ENCODE measurements around the gene SERPING1. TPM values are rescaled to one million over a fixed set of nuclear protein-coding genes. Genes with fewer than 3 reads are reported as not detected.

The SERPING1 gene
- total and polyA plus RNA-seq, 2 of the 13 experiments (the other 11 are each of a cell fraction or from before 2014, with no cell fraction given), result 2.0 to 10.4 TPM

DNA sequence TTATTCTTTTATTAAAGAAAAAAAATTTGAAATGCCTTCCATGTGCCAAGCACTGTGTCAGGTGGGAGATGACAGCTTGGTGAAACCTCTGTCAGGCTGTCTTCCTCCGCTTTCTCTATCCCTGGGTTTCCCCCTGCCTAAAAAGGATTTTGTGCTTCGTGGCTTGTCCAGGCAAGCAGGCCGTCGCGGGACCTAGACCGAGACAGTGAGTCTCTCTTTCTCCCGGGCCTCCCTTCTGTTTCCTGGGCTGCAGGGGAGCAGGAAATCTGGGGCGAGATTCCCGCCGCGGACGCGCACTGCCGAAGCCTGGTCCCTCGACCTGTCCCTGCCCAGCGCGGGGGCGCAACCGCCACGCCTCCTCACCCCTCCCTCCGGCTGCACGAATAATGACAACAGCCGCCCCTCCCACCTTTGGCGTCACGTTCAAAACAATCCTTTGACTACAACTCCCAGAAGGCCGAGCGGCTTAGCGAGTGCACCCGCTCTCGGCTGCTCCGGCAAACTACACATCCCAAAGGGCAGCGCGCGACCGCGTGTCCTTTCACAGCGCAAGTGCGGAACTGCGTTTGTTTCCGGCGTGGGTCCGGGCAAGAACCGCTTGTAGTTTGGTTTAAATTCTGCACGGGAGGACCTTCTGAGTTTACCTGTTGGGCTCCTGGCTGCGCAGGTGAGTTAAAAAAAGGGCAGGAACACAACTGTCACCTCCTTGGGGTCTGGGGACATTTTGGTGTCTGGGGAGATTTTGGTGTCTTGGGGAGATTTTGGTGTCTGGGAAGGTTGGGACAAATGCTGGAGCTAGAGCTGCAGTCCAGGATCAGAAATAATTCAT lies 59.9 kb downstream of the SERPING1 start, which contains the start of gene CLP1 (continued):
- TF ChIP-seq ZNF570 (CRISPR knock-in tag; IDR thresholded peaks at IDR 0.05; ENCODE audit: borderline replicate concordance), result no peak
- TF ChIP-seq, protein P1, sequence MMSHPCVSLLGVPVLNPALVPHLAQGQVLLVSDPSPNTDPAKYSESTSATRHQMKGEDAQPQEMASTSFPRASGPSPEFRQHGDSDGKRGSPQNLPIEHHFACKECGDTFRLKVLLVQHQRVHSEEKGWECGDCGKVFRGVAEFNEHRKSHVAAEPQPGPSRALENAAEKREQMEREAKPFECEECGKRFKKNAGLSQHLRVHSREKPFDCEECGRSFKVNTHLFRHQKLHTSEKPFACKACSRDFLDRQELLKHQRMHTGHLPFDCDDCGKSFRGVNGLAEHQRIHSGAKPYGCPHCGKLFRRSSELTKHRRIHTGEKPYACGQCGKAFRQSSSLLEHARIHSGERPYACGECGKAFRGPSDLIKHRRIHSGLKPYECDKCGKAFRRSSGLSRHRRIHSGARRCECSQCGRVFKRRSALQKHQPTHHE (CRISPR knock-in tag; IDR thresholded peaks at IDR 0.05; ENCODE audit: borderline replicate concordance), result peak; percentile 95
- no peak for TF ChIP-seq KDM6A (CRISPR knock-in tag; IDR thresholded peaks at IDR 0.05; ENCODE audit: low read depth)
- TF ChIP-seq SRY (CRISPR knock-in tag; IDR thresholded peaks at IDR 0.05), result no peak; the same call in 1 of the 2 replicates
- TF ChIP-seq, protein P2, sequence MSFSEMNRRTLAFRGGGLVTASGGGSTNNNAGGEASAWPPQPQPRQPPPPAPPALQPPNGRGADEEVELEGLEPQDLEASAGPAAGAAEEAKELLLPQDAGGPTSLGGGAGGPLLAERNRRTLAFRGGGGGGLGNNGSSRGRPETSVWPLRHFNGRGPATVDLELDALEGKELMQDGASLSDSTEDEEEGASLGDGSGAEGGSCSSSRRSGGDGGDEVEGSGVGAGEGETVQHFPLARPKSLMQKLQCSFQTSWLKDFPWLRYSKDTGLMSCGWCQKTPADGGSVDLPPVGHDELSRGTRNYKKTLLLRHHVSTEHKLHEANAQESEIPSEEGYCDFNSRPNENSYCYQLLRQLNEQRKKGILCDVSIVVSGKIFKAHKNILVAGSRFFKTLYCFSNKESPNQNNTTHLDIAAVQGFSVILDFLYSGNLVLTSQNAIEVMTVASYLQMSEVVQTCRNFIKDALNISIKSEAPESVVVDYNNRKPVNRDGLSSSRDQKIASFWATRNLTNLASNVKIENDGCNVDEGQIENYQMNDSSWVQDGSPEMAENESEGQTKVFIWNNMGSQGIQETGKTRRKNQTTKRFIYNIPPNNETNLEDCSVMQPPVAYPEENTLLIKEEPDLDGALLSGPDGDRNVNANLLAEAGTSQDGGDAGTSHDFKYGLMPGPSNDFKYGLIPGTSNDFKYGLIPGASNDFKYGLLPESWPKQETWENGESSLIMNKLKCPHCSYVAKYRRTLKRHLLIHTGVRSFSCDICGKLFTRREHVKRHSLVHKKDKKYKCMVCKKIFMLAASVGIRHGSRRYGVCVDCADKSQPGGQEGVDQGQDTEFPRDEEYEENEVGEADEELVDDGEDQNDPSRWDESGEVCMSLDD (CRISPR knock-in tag; IDR thresholded peaks at IDR 0.05; ENCODE audit: borderline replicate concordance), result no peak

DNA sequence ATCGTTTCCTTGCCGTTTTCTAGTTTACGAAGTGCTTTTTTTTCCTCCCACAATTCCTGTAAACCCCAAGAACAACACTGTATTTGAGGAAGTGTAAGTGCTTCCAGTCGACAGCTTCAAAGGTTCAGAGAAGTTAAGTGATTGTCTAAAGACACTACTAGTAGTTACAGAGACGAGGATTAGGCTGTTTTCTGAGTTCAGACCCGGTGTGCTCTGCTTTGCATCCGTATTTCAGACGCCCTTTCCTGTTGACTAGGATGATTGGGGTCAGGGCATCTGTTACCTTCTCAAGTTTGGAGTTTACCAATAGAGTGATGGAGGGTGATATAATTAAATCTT lies 60.5 kb downstream of the SERPING1 start:
- POLR2A ChIA-PET, result interaction anchor here (2.1 kb wide), 1 partner anchor 9 kb away, joined by 7 read pairs; no protein-coding TSS in a partner anchor
- WGBS (ENCODE audit: low lambda C conversion rate), result under 1% methylated on average over 8 of the region's 8 CpGs

More for the DNA sequence above, 60.5 kb downstream of the SERPING1 start:
- peak overlapping the region; percentile 50 for H3K27ac ChIP-seq (ENCODE audit: extremely low read length, insufficient read depth, low read length)
- peak overlapping the region; percentile 86 for H3K4me2 ChIP-seq (ENCODE audit: low read depth, low read length)
- in situ Hi-C loops (cut with HindIII; ENCODE audit: extremely low pct_ligation_motif_present, low pct_unique_long_range_greater_than_20kb), result loop anchor here (25.0 kb wide), 2 partner anchors 629 to 854 kb away; partner anchors contain the start of gene OR5B21
- H3K36me3 ChIP-seq (replicated peaks in 1 of 2; ENCODE audit: control insufficient read depth in 1 of 2, insufficient read depth in 2 of 2, low read length in 2 of 2), result peaks cover 11 to 22% of the 10 kb centered on the region in 2 experiments
- peak overlapping the region; percentile 89 for H3K9ac ChIP-seq (ENCODE audit: insufficient read depth, low read depth, low read length)
- intact Hi-C loops (cut with micrococcal nuclease; ENCODE audit: unreplicated experiment), result no loop called here
- peak overlapping the region; percentile 76 to 90 (median 82) for H3K4me3 ChIP-seq (replicated peaks in 1 of 3; ENCODE audit: insufficient read depth in 1 of 3, low read depth in 2 of 3, low read length in 3 of 3)
- BruUV-seq (replicated peaks), result TSS peak; percentile 88
- H3K79me2 ChIP-seq (ENCODE audit: insufficient read depth, low read length), result peaks cover 20% of the 10 kb centered on the region
- DNase-seq (ENCODE audit: low spot score) (no peak), FAIRE-seq (peak; percentile 37), ATAC-seq (no peak)
- no peaks in the 10 kb centered on the region for H4K20me1 ChIP-seq (ENCODE audit: insufficient read depth, low read length)
- H3K4me1 ChIP-seq (ENCODE audit: insufficient read depth, low read length), result peaks cover 18% of the 10 kb centered on the region; the same call in 1 of the 2 replicates
- no peaks in the 10 kb centered on the region for H3K9me3 ChIP-seq (ENCODE audit: low read length)
- CTCF ChIA-PET (ENCODE audit: low intra/inter-chr PET ratio, low total read pairs), result no interaction called here
- TF ChIP-seq ASH2L (IDR thresholded peaks at IDR 0.05; ENCODE audit: insufficient read length, low read depth, low read length) (peak; percentile 0), KDM5A (IDR thresholded peaks at IDR 0.05; ENCODE audit: borderline replicate concordance, low read length) (peak; percentile 74), ZFP90 (CRISPR knock-in tag; IDR thresholded peaks at IDR 0.05; ENCODE audit: borderline replicate concordance) (no peak)
- peaks cover 0 to 4% of the 10 kb centered on the region in 2 experiments; a peak in 1 of 5 replicates for H3K27me3 ChIP-seq (ENCODE audit: control insufficient read depth in 1 of 2, insufficient read depth in 2 of 2, low read length in 2 of 2)
- no peak overlapping the region for H2AFZ ChIP-seq (ENCODE audit: low read length)
